Sigmoid colon (tissue), 7 donors: ENCODE data around the gene MDM2. TPM values are rescaled to one million over a fixed set of nuclear protein-coding genes. Genes with fewer than 3 reads are reported as not detected.

ENCODE experiments used
- DNase-seq: peaks from one replicate; pipeline ENCODE4 v3.0.0-alpha.2; 2019
- H3K27ac ChIP-seq, 4 donors: fragments of 200-600 bp; sonication (generic); one replicate each; pipeline ENCODE4 v1.5.1; 2016 to 2019; ENCODE audit warnings: mild to moderate bottlenecking in 1 of 4
- H3K27me3 ChIP-seq, 3 donors: fragments of 200-600 bp; sonication (generic); one replicate each; pipeline ENCODE4 v1.5.1; 2019; ENCODE audit warnings: mild to moderate bottlenecking in 1 of 3
- H3K36me3 ChIP-seq, 4 donors: fragments of 200-600 bp; sonication (generic); one replicate each; pipeline ENCODE4 v1.5.1; 2016 to 2019
- H3K4me1 ChIP-seq, 4 donors: fragments of 200-600 bp; sonication (generic); one replicate each; pipeline ENCODE4 v1.5.1; 2017 to 2019
- H3K4me3 ChIP-seq, 4 donors: fragments of 200-600 bp; sonication (generic); one replicate each; pipeline ENCODE4 v1.5.1; 2017 to 2019; ENCODE audit warnings: mild to moderate bottlenecking in 2 of 4, moderate library complexity in 1 of 4
- H3K9me3 ChIP-seq, 4 donors: fragments of 200-600 bp in 3 of 4; sonication (generic) in 3 of 4; one replicate each; pipeline versions ENCODE4 v1.5.1 to v1.6.1; 2013 to 2019
- CTCF ChIP-seq, 4 experiments: fragments of 450-650 bp in 3 of 4; fragments of 200-600 bp in 1 of 4; IDR thresholded peaks; one replicate each; pipeline ENCODE4 v1.5.1; 2016 to 2019; ENCODE audit warnings: antibody characterized with exemption in 4 of 4, mild to moderate bottlenecking in 3 of 4, moderate library complexity in 2 of 4
- EP300 ChIP-seq, 4 donors: sonication (generic); formaldehyde crosslinking; IDR thresholded peaks; one replicate each; pipeline ENCODE4 v1.6.1; 2017; ENCODE audit warnings: antibody characterized with exemption in 4 of 4
- POLR2A ChIP-seq, 2 donors: fragments of 450-650 bp; IDR thresholded peaks; one replicate each; pipeline ENCODE4 v1.6.1; 2016; ENCODE audit warnings: antibody characterized with exemption in 2 of 2, mild to moderate bottlenecking in 2 of 2, moderate library complexity in 2 of 2
- POLR2AphosphoS5 ChIP-seq, 4 donors: sonication (generic); formaldehyde crosslinking; IDR thresholded peaks; one replicate each; pipeline ENCODE4 v1.6.1; 2017; ENCODE audit warnings: antibody characterized with exemption in 4 of 4
- WGBS, 2 donors: extraction: QIAGEN DNeasy Blood & Tissue Kit; methylation state at CpG; one replicate each; pipeline ENCODE4 v1.1.7; 2013; 5-methylcytosine and 5-hydroxymethylcytosine counted together
- intact Hi-C: fragments of 100-400 bp; cut with DNase I; formaldehyde crosslinking; loops from one replicate; pipeline ENCODE4 v1.15.1; 2023
- polyA plus RNA-seq, 3 donors: library from polyadenylated mRNA; stranded (reverse); fragments of 200-250 nt; gene quantifications; one replicate each; pipeline ENCODE4 v1.2.3, GENCODE V29; 2013
- total RNA-seq, 4 donors: library from RNA; depleted of rRNA; stranded (reverse); fragments of >200 nt; gene quantifications; one replicate each; pipeline ENCODE4 v1.1.0, GENCODE V29; 2016
- donor health status: healthy with polysubstance abuse.
- donor health status: Bipolar disorder and iron deficiency.
- donor health status: healthy.

Gene MDM2
- total and polyA plus RNA-seq, 7 donors: 6.0 to 55.4 (median 44.2) TPM

- 95 to 96% methylated on average over 4 of the region's 4 CpGs for WGBS, 2 donors
- Histone ChIP-seq H3K4me1 (no peaks in the 10 kb centered on the region), H3K27ac (no peak overlapping the region), H3K36me3 (peaks cover 0 to 29% (median 2%) of the 10 kb centered on the region in 4 donors), H3K27me3 (no peaks in the 10 kb centered on the region), H3K9me3 (no peaks in the 10 kb centered on the region), H3K4me3 (no peak overlapping the region)
- DNase-seq: no peak
- intact Hi-C loops: no loop called here
- no peak for TF ChIP-seq POLR2AphosphoS5 (IDR thresholded peaks at IDR 0.05)
- no peak for TF ChIP-seq POLR2A (IDR thresholded peaks at IDR 0.05)
- TF ChIP-seq CTCF (IDR thresholded peaks at IDR 0.05): no peak
Measured at GRCh38 chr12:68768431-68768939, 39.5 kb upstream of the MDM2 start.

DNA sequence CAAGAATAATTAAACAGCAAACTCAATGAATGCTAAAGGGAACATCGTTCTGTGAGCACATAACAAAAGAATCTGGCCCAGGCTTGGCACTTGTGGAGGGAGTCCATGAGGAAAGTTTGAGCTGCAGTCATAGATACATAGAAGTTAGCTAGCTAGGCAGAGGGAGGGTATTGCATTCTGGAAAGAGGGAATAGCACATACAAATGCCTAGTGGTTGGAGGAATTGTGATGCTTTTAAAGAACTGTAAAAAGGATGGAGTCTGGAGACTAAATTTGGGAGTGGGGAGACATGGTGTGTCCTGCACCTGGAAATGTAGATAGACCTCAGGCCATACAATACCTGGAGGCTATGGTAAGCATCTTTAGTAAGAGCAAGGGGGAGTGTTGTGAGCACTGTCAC, 38.0 kb upstream of the MDM2 start:
- H3K36me3 ChIP-seq: peaks cover 0 to 14% (median 2%) of the 10 kb centered on the region in 4 donors
- 95 to 98% methylated on average over 1 of the region's 1 CpG for WGBS, 2 donors

DNA sequence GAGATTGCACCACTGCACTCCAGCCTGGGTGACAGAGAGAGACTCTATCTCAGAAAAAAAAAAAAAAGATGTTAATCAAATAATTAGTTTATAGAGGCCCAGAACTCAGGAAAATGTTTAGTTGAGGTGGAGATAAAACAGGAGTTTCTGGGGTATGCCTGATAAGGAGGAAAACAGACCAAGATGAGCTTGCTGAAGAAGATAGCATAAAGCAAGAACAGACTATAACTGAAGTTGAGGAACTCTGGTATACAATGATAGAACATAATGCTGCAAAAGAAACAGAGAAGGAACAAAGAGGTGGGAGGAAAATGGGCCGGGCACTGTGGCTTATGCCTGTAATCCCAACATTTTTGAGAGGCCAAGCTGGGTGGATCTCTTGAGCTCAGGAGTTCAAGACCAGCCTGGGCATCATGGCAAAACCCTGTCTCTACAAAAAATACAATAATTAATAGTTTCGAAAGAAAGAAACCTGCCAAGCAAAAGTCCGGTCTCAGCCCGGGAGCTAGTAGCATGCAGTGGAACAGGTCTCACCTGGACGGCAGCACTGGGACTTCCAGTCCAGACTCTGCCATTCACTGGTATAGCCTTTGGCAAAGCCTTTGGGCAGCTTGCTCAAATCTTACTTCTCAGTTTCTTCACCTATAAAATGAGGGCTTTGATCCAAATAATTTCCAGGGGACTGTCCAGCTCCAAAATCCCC, 36.6 kb upstream of the MDM2 start:
- Histone ChIP-seq H3K4me3 (no peak overlapping the region), H3K36me3 (peaks cover 0 to 11% (median 2%) of the 10 kb centered on the region in 4 donors), H3K4me1 (no peaks in the 10 kb centered on the region), H3K9me3 (no peaks in the 10 kb centered on the region), H3K27ac (no peak overlapping the region), H3K27me3 (no peaks in the 10 kb centered on the region)
- no peak for TF ChIP-seq POLR2A (IDR thresholded peaks at IDR 0.05)
- no peak for TF ChIP-seq POLR2AphosphoS5 (IDR thresholded peaks at IDR 0.05)
- no peak for TF ChIP-seq CTCF (IDR thresholded peaks at IDR 0.05)
- no peak for TF ChIP-seq EP300 (IDR thresholded peaks at IDR 0.05)
- 94 to 96% methylated on average over 5 of the region's 5 CpGs for WGBS, 2 donors
- DNase-seq: no peak
- intact Hi-C loops: no loop called here

More for the DNA sequence above, 38.0 kb upstream of the MDM2 start:
- no peak for DNase-seq
- Histone ChIP-seq H3K4me3 (no peak overlapping the region), H3K27me3 (no peaks in the 10 kb centered on the region), H3K9me3 (no peaks in the 10 kb centered on the region), H3K27ac (no peak overlapping the region), H3K4me1 (no peaks in the 10 kb centered on the region)
- TF ChIP-seq EP300 (IDR thresholded peaks at IDR 0.05): no peak
- no peak for TF ChIP-seq POLR2A (IDR thresholded peaks at IDR 0.05)
- no peak for TF ChIP-seq POLR2AphosphoS5 (IDR thresholded peaks at IDR 0.05)
- TF ChIP-seq CTCF (IDR thresholded peaks at IDR 0.05): no peak
- intact Hi-C loops: no loop called here

GRCh38 chr12:68772714-68773113, 35.3 kb upstream of the MDM2 start:
- Histone ChIP-seq H3K4me1 (no peaks in the 10 kb centered on the region), H3K36me3 (no peaks in the 10 kb centered on the region), H3K27ac (no peak overlapping the region), H3K4me3 (no peak overlapping the region), H3K27me3 (no peaks in the 10 kb centered on the region), H3K9me3 (no peaks in the 10 kb centered on the region)
- intact Hi-C loops: no loop called here
- no peak for DNase-seq
- WGBS, 2 donors: 51 to 81% methylated on average over 8 of the region's 8 CpGs
- no peak for TF ChIP-seq EP300 (IDR thresholded peaks at IDR 0.05)
- TF ChIP-seq POLR2A (IDR thresholded peaks at IDR 0.05): no peak
- TF ChIP-seq POLR2AphosphoS5 (IDR thresholded peaks at IDR 0.05): no peak
- TF ChIP-seq CTCF (IDR thresholded peaks at IDR 0.05): no peak
